Panc1 (cell line): ENCODE data around the gene GNAI2. TPM values are rescaled to one million over a fixed set of nuclear protein-coding genes. Genes with fewer than 3 reads are reported as not detected.
A peak's percentile ranks its signal among the peaks of the same experiment; 100 is the strongest.

Experiments used
- ATAC-seq: fragments of 200-7000 bp; cut with Tn5 transposase; 2 replicates; pipeline ENCODE4 v1.9.1; 2020; ENCODE audit warnings: mild to moderate bottlenecking, moderate library complexity
- BruUV-seq: library from RNA; stranded (reverse); fragments of 400-500 nt; replicated peaks from 2 replicates; lab custom pipeline; 2021; lab: Mats Ljungman, UMichigan
- CTCF ChIA-PET: fragments of 300-600 bp; sonication (Branson Sonifier 250); formaldehyde crosslinking; loops from one replicate; lab custom pipeline; 2022; ENCODE audit warnings: antibody characterized with exemption; lab: Charles Lee
- POLR2A ChIA-PET: fragments of 300-600 bp; sonication (Branson Sonifier 250); formaldehyde crosslinking; loops from one replicate; lab custom pipeline; 2022; ENCODE audit warnings: antibody characterized with exemption; lab: Charles Lee
- DNase-seq: peaks from one replicate; pipeline ENCODE4 v3.0.0-alpha.2; 2010; ENCODE audit warnings: low read depth, low spot score
- H3K27ac ChIP-seq: 2 replicates; pipeline ENCODE4 v1.5.1; 2011; ENCODE audit warnings: mild to moderate bottlenecking, low read length, inconsistent platforms
- H3K27me3 ChIP-seq: fragments of 200-500 bp; sonication (Bioruptor generic); 2 replicates; pipeline ENCODE4 v1.6.0; 2014; ENCODE audit warnings: low read length, inconsistent platforms; ENCODE audit not compliant: control insufficient read depth, insufficient read depth
- H3K36me3 ChIP-seq: fragments of 200-500 bp; sonication (Bioruptor generic); 2 replicates; pipeline ENCODE4 v1.5.1; 2014; ENCODE audit warnings: inconsistent platforms, mild to moderate bottlenecking, low read length, moderate library complexity; ENCODE audit not compliant: control insufficient read depth, insufficient read depth
- H3K4me1 ChIP-seq: 2 replicates; pipeline ENCODE4 v1.5.1; 2011; ENCODE audit warnings: inconsistent platforms, mild to moderate bottlenecking, low read length, moderate library complexity; ENCODE audit not compliant: control insufficient read depth, insufficient read depth
- H3K4me3 ChIP-seq, 2 experiments: 2 replicates each; pipeline ENCODE4 v1.5.1; 2011 to 2012; ENCODE audit warnings: low read depth in 2 of 2, low read length in 2 of 2, mild to moderate bottlenecking in 2 of 2, inconsistent platforms in 1 of 2, moderate library complexity in 1 of 2
- H3K9me3 ChIP-seq: fragments of 200-500 bp; sonication (Bioruptor generic); 2 replicates; pipeline ENCODE4 v1.5.1; 2014; ENCODE audit warnings: low read depth, mild to moderate bottlenecking, inconsistent platforms, low read length, moderate library complexity; ENCODE audit not compliant: control insufficient read depth, insufficient read depth
- CTCF ChIP-seq: fragments of 450-650 bp; IDR thresholded peaks from 2 replicates; pipeline ENCODE4 v1.5.1; 2017; ENCODE audit warnings: mild to moderate bottlenecking
- POLR2AphosphoS5 ChIP-seq: IDR thresholded peaks from 2 replicates; pipeline ENCODE4 v1.6.1; 2012; ENCODE audit warnings: mild to moderate bottlenecking, low read depth, low read length, moderate library complexity
- REST ChIP-seq, 2 experiments: IDR thresholded peaks; 2 replicates each; pipeline ENCODE4 v1.6.1; 2011 to 2012; ENCODE audit warnings: low read depth in 2 of 2, control low read depth in 1 of 2, low read length in 1 of 2, mild to moderate bottlenecking in 1 of 2, moderate library complexity in 1 of 2; ENCODE audit not compliant: insufficient read depth in 1 of 2
- SIN3A ChIP-seq: IDR thresholded peaks from 2 replicates; pipeline ENCODE4 v1.6.1; 2012; ENCODE audit warnings: low read depth, mild to moderate bottlenecking, low read length, moderate library complexity, borderline replicate concordance; ENCODE audit not compliant: insufficient read depth
- TCF7L2 ChIP-seq: IDR thresholded peaks from 2 replicates; pipeline ENCODE4 v1.6.1; 2011; ENCODE audit warnings: mild to moderate bottlenecking, low read depth, low read length, inconsistent platforms
- in situ Hi-C: cut with HindIII; loops from 2 replicates; pipeline ENCODE4 v1.10.0; 2016; ENCODE audit warnings: low sequenced_read_pairs, low pct_unique_long_range_greater_than_20kb
- intact Hi-C: fragments of 100-400 bp; cut with micrococcal nuclease; formaldehyde crosslinking; loops from one replicate; pipeline ENCODE4 v1.10.0; 2022; ENCODE audit not compliant: unreplicated experiment
- total RNA-seq: library from RNA; stranded (reverse); gene quantifications from one replicate; pipeline ENCODE4 v1.2.1, GENCODE V29; 2021; ENCODE audit not compliant: unreplicated experiment

GNAI2 gene
- total RNA-seq, 1 experiment from 2014 or later = 170 TPM

- BruUV-seq = TSS peak; percentile 56
- peak overlapping the region; percentile 83 to 86 for H3K4me3 ChIP-seq
- intact Hi-C loops (no loop called here), in situ Hi-C loops (no loop called here)
- TF ChIP-seq CTCF (no peak), REST (IDR thresholded peaks at IDR 0.05; ENCODE audit: insufficient read depth in 1 of 2, low read depth in 2 of 2, low read length in 1 of 2) (no peak), SIN3A (no peak), POLR2AphosphoS5 (no peak), TCF7L2 (no peak)
- H3K27ac ChIP-seq = peak overlapping the region; percentile 83
- ChIA-PET CTCF (no interaction called here), POLR2A (no interaction called here)
- ATAC-seq (no peak), DNase-seq (no peak)
- H3K36me3 ChIP-seq = no peaks in the 10 kb centered on the region; the same call in 1 of the 2 replicates
- no peaks in the 10 kb centered on the region for H3K9me3 ChIP-seq
- H3K27me3 ChIP-seq = no peaks in the 10 kb centered on the region
- H3K4me1 ChIP-seq = peaks cover 19% of the 10 kb centered on the region
Measured at GRCh38 chr3:50236484-50237132, 604 bp downstream of the GNAI2 start.

- Histone ChIP-seq H3K27ac (peak overlapping the region; percentile 83), H3K4me1 (peaks cover 21% of the 10 kb centered on the region), H3K27me3 (no peaks in the 10 kb centered on the region), H3K36me3 (no peaks in the 10 kb centered on the region; the same call in 1 of the 2 replicates), H3K9me3 (no peaks in the 10 kb centered on the region), H3K4me3 (peak overlapping the region; percentile 83 to 86)
- ChIA-PET POLR2A (interaction anchor here (0.6 kb wide), 3 partner anchors 12 to 62 kb away, joined by 10 to 16 read pairs (median 15); partner anchors contain the start of genes HYAL3 and NAA80), CTCF (no interaction called here)
- no TSS peak for BruUV-seq
- TF ChIP-seq REST (IDR thresholded peaks at IDR 0.05; ENCODE audit: insufficient read depth in 1 of 2, low read depth in 2 of 2, low read length in 1 of 2) (no peak), CTCF (no peak), TCF7L2 (no peak), SIN3A (no peak), POLR2AphosphoS5 (no peak)
- DNase-seq = no peak
- ATAC-seq = no peak
- in situ Hi-C loops (no loop called here), intact Hi-C loops (no loop called here)
Measured at GRCh38 chr3:50237133-50237651, 1.2 kb downstream of the GNAI2 start.
